ENCODE measurements around the gene PAQR5. TPM values are rescaled to one million over a fixed set of nuclear protein-coding genes. Genes with fewer than 3 reads are reported as not detected.
A peak's percentile ranks its signal among the peaks of the same experiment; 100 is the strongest.

The PAQR5 gene
- total RNA-seq, 2 experiments from 2014 or later, result not detected

- ChIA-PET CTCF (interaction anchor here (0.6 to 4.5 kb wide), 5 partner anchors 12 to 1689 kb away, joined by 4 to 61 read pairs (median 4); no protein-coding TSS in a partner anchor), POLR2A (interaction anchor here (1.1 to 5.4 kb wide), 11 partner anchors 12 to 1084 kb away, joined by 3 to 205 read pairs (median 14); partner anchors contain the start of genes GLCE, KIF23 and TLE3)
- peak overlapping the region; percentile 95 for H3K4me3 Mint-ChIP-seq
- Histone ChIP-seq H3K4me1 (ENCODE audit: insufficient read depth, low read length) (peaks cover 38% of the 10 kb centered on the region), H3K9me3 (ENCODE audit: control insufficient read depth in 1 of 2, insufficient read depth in 1 of 2, low read length in 2 of 2) (no peaks in the 10 kb centered on the region), H3K36me3 (ENCODE audit: insufficient read depth, low read length) (peaks cover 20% of the 10 kb centered on the region), H3K27ac (ENCODE audit: low read depth in 1 of 2, low read length in 2 of 2) (peak overlapping the region in 1 of 2 donors; percentile 78), H3K27me3 (ENCODE audit: control insufficient read depth in 1 of 2, insufficient read depth in 2 of 2, low read length in 2 of 2) (no peaks in the 10 kb centered on the region), H3K4me3 (ENCODE audit: low read length) (no peak overlapping the region)
- intact Hi-C loops (cut with DNase I, micrococcal nuclease), result loop anchor here in 1 of 2 experiments (5.0 to 10.0 kb wide), 3 partner anchors 289 to 646 kb away; partner anchors contain the start of genes GLCE and TLE3
- no peaks in the 10 kb centered on the region for H3K27me3 Mint-ChIP-seq
- ATAC-seq (ENCODE audit: poor library complexity), result no peak
- H3K36me3 Mint-ChIP-seq (ENCODE audit: low read depth), result peaks cover 38% of the 10 kb centered on the region
- H3K9me3 Mint-ChIP-seq, result no peaks in the 10 kb centered on the region
- no peak for TF ChIP-seq CTCF (IDR thresholded peaks at IDR 0.05)
- H3K27ac Mint-ChIP-seq, result peak overlapping the region; percentile 94
- H3K4me1 Mint-ChIP-seq (ENCODE audit: low read depth), result peaks cover 42% of the 10 kb centered on the region
- no peak for DNase-seq
Observed at GRCh38 chr15:69450968-69451695, 152.4 kb downstream of the PAQR5 start.

- Mint-ChIP-seq H3K4me3 (peak overlapping the region; percentile 95), H3K4me1 (ENCODE audit: low read depth) (peaks cover 47% of the 10 kb centered on the region), H3K27ac (peak overlapping the region; percentile 94), H3K27me3 (no peaks in the 10 kb centered on the region), H3K9me3 (no peaks in the 10 kb centered on the region), H3K36me3 (ENCODE audit: low read depth) (peaks cover 47% of the 10 kb centered on the region)
- Histone ChIP-seq H3K27me3 (ENCODE audit: control insufficient read depth in 1 of 2, insufficient read depth in 2 of 2, low read length in 2 of 2) (no peaks in the 10 kb centered on the region), H3K27ac (ENCODE audit: low read depth in 1 of 2, low read length in 2 of 2) (peak overlapping the region; percentile 78 to 91), H3K4me1 (ENCODE audit: insufficient read depth, low read length) (peaks cover 38% of the 10 kb centered on the region), H3K9me3 (ENCODE audit: control insufficient read depth in 1 of 2, insufficient read depth in 1 of 2, low read length in 2 of 2) (no peaks in the 10 kb centered on the region), H3K36me3 (ENCODE audit: insufficient read depth, low read length) (peaks cover 29% of the 10 kb centered on the region), H3K4me3 (ENCODE audit: low read length) (peak overlapping the region; percentile 98)
- ChIA-PET CTCF (interaction anchor here (0.5 to 4.5 kb wide), 8 partner anchors 9 to 1690 kb away, joined by 3 to 61 read pairs (median 4); no protein-coding TSS in a partner anchor), POLR2A (interaction anchor here (0.5 to 5.4 kb wide), 26 partner anchors 9 to 1910 kb away, joined by 3 to 205 read pairs (median 4); partner anchors contain the start of genes FEM1B, GLCE, KIF23 and TLE3)
- DNase-seq, result peak in 8 of 14 experiments; percentile 15 to 66 (median 24)
- ATAC-seq (ENCODE audit: poor library complexity), result peak; percentile 31
- no peak for TF ChIP-seq CTCF (IDR thresholded peaks at IDR 0.05)
- intact Hi-C loops (cut with DNase I, micrococcal nuclease), result loop anchor here (1.0 to 10.0 kb wide), 7 partner anchors 16 to 645 kb away; partner anchors contain the start of genes KIF23 (in 2 of the 2), GLCE (in 1 of the 2) and TLE3 (in 1 of the 2)
Observed at GRCh38 chr15:69451951-69452691, 153.4 kb downstream of the PAQR5 start.

All from CD4-positive, alpha-beta T cell (primary cell).